DOHH2 (cell line): ENCODE measurements around the gene RAB4B.
"Not testable (repeated sequence)": the region's sequence is repeated elsewhere in the genome, so short reads cannot be mapped to it uniquely, and the experiment has no call there.

Experiments used
- H3F3A ChIP-seq: fragments of 200-600 bp; sonication (generic), shearing (Covaris generic); 2 replicates; pipeline ENCODE4 v1.6.0; 2016; ENCODE audit warnings: antibody characterized with exemption, mild to moderate bottlenecking; ENCODE audit not compliant: control insufficient read depth, insufficient read depth
- H3K27ac ChIP-seq: fragments of 200-600 bp; sonication (generic); 2 replicates; pipeline ENCODE4 v1.5.1; 2014; ENCODE audit warnings: low read depth, mild to moderate bottlenecking, low read length, moderate library complexity
- H3K27me3 ChIP-seq: fragments of 200-600 bp; sonication (generic); 2 replicates; pipeline ENCODE4 v1.6.1; 2014; ENCODE audit warnings: mild to moderate bottlenecking, low read length, mixed read lengths; ENCODE audit not compliant: control insufficient read depth
- H3K36me3 ChIP-seq: fragments of 200-600 bp; sonication (generic); 2 replicates; pipeline ENCODE4 v1.6.1; 2014; ENCODE audit warnings: mild to moderate bottlenecking, low read length, moderate library complexity, mixed read lengths; ENCODE audit not compliant: control insufficient read depth
- H3K4me1 ChIP-seq: fragments of 200-600 bp; sonication (generic); 2 replicates; pipeline ENCODE4 v1.6.1; 2014; ENCODE audit warnings: mild to moderate bottlenecking, low read length, mixed read lengths; ENCODE audit not compliant: control insufficient read depth
- H3K4me2 ChIP-seq: fragments of 200-600 bp; sonication (generic); 2 replicates; pipeline ENCODE4 v1.6.0; 2014; ENCODE audit warnings: mild to moderate bottlenecking, low read length, moderate library complexity
- H3K4me3 ChIP-seq: fragments of 200-600 bp; sonication (generic); 2 replicates; pipeline ENCODE4 v1.5.1; 2014; ENCODE audit warnings: mild to moderate bottlenecking, low read length, mixed read lengths
- H3K79me2 ChIP-seq: fragments of 200-600 bp; sonication (generic); 2 replicates; pipeline ENCODE4 v1.6.1; 2014; ENCODE audit warnings: mild to moderate bottlenecking, low read length, mixed read lengths; ENCODE audit not compliant: control insufficient read depth
- H3K9me2 ChIP-seq: fragments of 200-600 bp; sonication (generic); replicated peaks from 2 replicates; pipeline ENCODE4 v1.6.1; 2014; ENCODE audit warnings: mild to moderate bottlenecking, low read length, mixed read lengths; ENCODE audit not compliant: control insufficient read depth
- H3K9me3 ChIP-seq: fragments of 200-600 bp; sonication (generic); 2 replicates; pipeline ENCODE4 v1.6.1; 2014; ENCODE audit warnings: antibody characterized with exemption, low read length, mixed read lengths; ENCODE audit not compliant: control insufficient read depth, insufficient read depth
- H4K20me1 ChIP-seq: fragments of 200-600 bp; sonication (generic); 2 replicates; pipeline ENCODE4 v1.6.0; 2014; ENCODE audit warnings: low read depth, mild to moderate bottlenecking, antibody characterized with exemption, low read length, moderate library complexity; ENCODE audit not compliant: control insufficient read depth, insufficient read depth
- CTCF ChIP-seq: fragments of 200-600 bp; sonication (generic); IDR thresholded peaks from one replicate; pipeline ENCODE4 v1.5.1; 2014; ENCODE audit warnings: antibody characterized with exemption, mild to moderate bottlenecking, low read depth, low read length; ENCODE audit not compliant: poor library complexity, severe bottlenecking
- EZH2phosphoT487 ChIP-seq: fragments of 200-600 bp; sonication (generic); IDR thresholded peaks from 2 replicates; pipeline ENCODE4 v1.6.1; 2017; ENCODE audit warnings: borderline replicate concordance, mild to moderate bottlenecking, antibody characterized with exemption, low read length, moderate library complexity, mixed read lengths

Gene RAB4B

GRCh38 chr19:40825460-40826095 lies 47.5 kb downstream of the RAB4B start:
- not testable (repeated sequence) for H3F3A ChIP-seq, H3K4me2 ChIP-seq, H3K36me3 ChIP-seq, H3K79me2 ChIP-seq, H3K9me3 ChIP-seq, H4K20me1 ChIP-seq, H3K4me3 ChIP-seq, H3K27me3 ChIP-seq, H3K4me1 ChIP-seq, H3K9me2 ChIP-seq, H3K27ac ChIP-seq

GRCh38 chr19:40826312-40826698 lies 48.3 kb downstream of the RAB4B start:
- H3K27ac ChIP-seq, H4K20me1 ChIP-seq, H3K9me3 ChIP-seq, H3F3A ChIP-seq, H3K4me3 ChIP-seq, H3K4me1 ChIP-seq, H3K36me3 ChIP-seq, H3K27me3 ChIP-seq, H3K9me2 ChIP-seq, H3K79me2 ChIP-seq, H3K4me2 ChIP-seq: not testable (repeated sequence)

- not testable (repeated sequence) for H3K4me3 ChIP-seq, H4K20me1 ChIP-seq, H3K4me1 ChIP-seq, H3K36me3 ChIP-seq, H3K9me2 ChIP-seq, H3K27ac ChIP-seq, H3F3A ChIP-seq, H3K9me3 ChIP-seq, H3K79me2 ChIP-seq, H3K27me3 ChIP-seq, H3K4me2 ChIP-seq
Observed at GRCh38 chr19:40826699-40827385, 48.8 kb downstream of the RAB4B start.

GRCh38 chr19:40827386-40828247 lies 49.6 kb downstream of the RAB4B start:
- Histone ChIP-seq H3K9me2 (no peaks in the 10 kb centered on the region), H4K20me1 (no peaks in the 10 kb centered on the region), H3K79me2 (no peaks in the 10 kb centered on the region), H3K9me3 (no peaks in the 10 kb centered on the region), H3K36me3 (no peaks in the 10 kb centered on the region), H3K27ac (no peak overlapping the region), H3F3A (no peaks in the 10 kb centered on the region), H3K4me1 (peaks cover 5% of the 10 kb centered on the region), H3K4me2 (no peak overlapping the region), H3K4me3 (no peak overlapping the region), H3K27me3 (no peaks in the 10 kb centered on the region)
- TF ChIP-seq CTCF (no peak), EZH2phosphoT487 (no peak)
